Measurements from ENCODE around the gene FOXD4.
"Not testable (repeated sequence)": the region's sequence is repeated elsewhere in the genome, so short reads cannot be mapped to it uniquely, and the experiment has no call there.

FOXD4 gene
- 0 to 0.15 (median 0) reads per million in 4 donors for total RNA-seq

GRCh38 chr9:117995-118467 is at the start of gene FOXD4:
TSS of gene FOXD4 (minus strand) at chr9:118417. CDS start at chr9:118119, 298 bp downstream.
- DNase-seq = not testable (repeated sequence)

- not testable (repeated sequence) for DNase-seq
These were observed 41.7 kb upstream of the FOXD4 start for GRCh38 chr9:159871-160270.

GRCh38 chr9:151173-151572 is 33.0 kb upstream of the FOXD4 start:
- not testable (repeated sequence) for DNase-seq

- not testable (repeated sequence) for DNase-seq
These were observed 21.7 kb upstream of the FOXD4 start for GRCh38 chr9:139880-140279.

- peak in 2 of 5 donors; percentile 6 to 29 for DNase-seq
These were observed 848 bp downstream of the FOXD4 start for GRCh38 chr9:117144-117994.

- not testable (repeated sequence) for DNase-seq
These were observed 1.8 kb downstream of the FOXD4 start for GRCh38 chr9:116239-117077.

- DNase-seq = not testable (repeated sequence)
These were observed 3.1 kb downstream of the FOXD4 start for GRCh38 chr9:115118-115451.

GRCh38 chr9:114267-115117 is 3.7 kb downstream of the FOXD4 start:
- not testable (repeated sequence) for DNase-seq

GRCh38 chr9:113468-114266 is 4.5 kb downstream of the FOXD4 start:
- peak in 2 of 5 donors; percentile 12 to 42 for DNase-seq

- not testable (repeated sequence) for DNase-seq
These were observed 5.4 kb downstream of the FOXD4 start for GRCh38 chr9:112589-113467.

GRCh38 chr9:110672-111071 is 7.5 kb downstream of the FOXD4 start:
- DNase-seq = not testable (repeated sequence)

GRCh38 chr9:109540-109939 is 8.7 kb downstream of the FOXD4 start:
- not testable (repeated sequence) for DNase-seq

- DNase-seq = not testable (repeated sequence)
These were observed 9.3 kb downstream of the FOXD4 start for GRCh38 chr9:108742-109495.

GRCh38 chr9:105991-106390 is 12.2 kb downstream of the FOXD4 start:
- not testable (repeated sequence) for DNase-seq

- not testable (repeated sequence) for DNase-seq
These were observed 17.8 kb downstream of the FOXD4 start for GRCh38 chr9:100430-100829.

GRCh38 chr9:99867-100266 is 18.4 kb downstream of the FOXD4 start:
- DNase-seq = not testable (repeated sequence)

GRCh38 chr9:98775-99174 is 19.4 kb downstream of the FOXD4 start:
- DNase-seq = not testable (repeated sequence)

GRCh38 chr9:94992-95391 is 23.2 kb downstream of the FOXD4 start:
- not testable (repeated sequence) for DNase-seq

- not testable (repeated sequence) for DNase-seq
These were observed 23.9 kb downstream of the FOXD4 start for GRCh38 chr9:94323-94722.

- not testable (repeated sequence) for DNase-seq
These were observed 24.3 kb downstream of the FOXD4 start for GRCh38 chr9:93909-94308.
